Measurements from ENCODE around the gene TMEM150B. TPM values are rescaled to one million over a fixed set of nuclear protein-coding genes. Genes with fewer than 3 reads are reported as not detected.
A peak's percentile ranks its signal among the peaks of the same experiment; 100 is the strongest.

Gene TMEM150B
- total RNA-seq, 1 experiment from 2014 or later, result not detected

GRCh38 chr19:55306712-55307111 is 18.4 kb downstream of the TMEM150B start:
- DNase-seq (ENCODE audit: low read depth), result no peak

- DNase-seq (ENCODE audit: low read depth), result peak; percentile 49
Measured at GRCh38 chr19:55305983-55306562, 19.1 kb downstream of the TMEM150B start.

GRCh38 chr19:55305491-55305890 is 19.6 kb downstream of the TMEM150B start:
- peak; percentile 36 for DNase-seq (ENCODE audit: low read depth)

GRCh38 chr19:55304980-55305379 is 20.2 kb downstream of the TMEM150B start:
- no peak for DNase-seq (ENCODE audit: low read depth)

GRCh38 chr19:55304279-55304978 is 20.7 kb downstream of the TMEM150B start:
- peak; percentile 52 for DNase-seq (ENCODE audit: low read depth)

GRCh38 chr19:55303477-55303876 is 21.7 kb downstream of the TMEM150B start:
- DNase-seq (ENCODE audit: low read depth), result no peak

- no peak for DNase-seq (ENCODE audit: low read depth)
Measured at GRCh38 chr19:55302318-55302703, 22.8 kb downstream of the TMEM150B start.

- peak; percentile 87 for DNase-seq (ENCODE audit: low read depth)
Measured at GRCh38 chr19:55301459-55302317, 23.5 kb downstream of the TMEM150B start.

GRCh38 chr19:55300886-55301458 is 24.2 kb downstream of the TMEM150B start:
- no peak for DNase-seq (ENCODE audit: low read depth)

GRCh38 chr19:55299991-55300390 is 25.1 kb downstream of the TMEM150B start:
- DNase-seq (ENCODE audit: low read depth), result no peak

- DNase-seq (ENCODE audit: low read depth), result no peak
Measured at GRCh38 chr19:55297267-55297666, 27.9 kb downstream of the TMEM150B start.

- no peak for DNase-seq (ENCODE audit: low read depth)
Measured at GRCh38 chr19:55289117-55289796, 35.9 kb downstream of the TMEM150B start.

- DNase-seq (ENCODE audit: low read depth), result no peak
Measured at GRCh38 chr19:55287361-55288079, 37.6 kb downstream of the TMEM150B start.

- DNase-seq (ENCODE audit: low read depth), result no peak
Measured at GRCh38 chr19:55285229-55285890, 39.8 kb downstream of the TMEM150B start.

GRCh38 chr19:55284405-55285058 is 40.6 kb downstream of the TMEM150B start:
- no peak for DNase-seq (ENCODE audit: low read depth)

- DNase-seq (ENCODE audit: low read depth), result peak; percentile 64
Measured at GRCh38 chr19:55283548-55284377, 41.4 kb downstream of the TMEM150B start, which contains the start of gene BRSK1. Gene BRSK1, plus strand, starts transcription at chr19:55283997. Its CDS starts 446 bp downstream, at chr19:55284443.

GRCh38 chr19:55279770-55280643 is 45.1 kb downstream of the TMEM150B start, which contains the start of gene HSPBP1:
Gene HSPBP1, minus strand, starts transcription at chr19:55280110. Its CDS starts 502 bp downstream, at chr19:55279608.
- peak; percentile 98 for DNase-seq (ENCODE audit: low read depth)

- DNase-seq (ENCODE audit: low read depth), result no peak
Measured at GRCh38 chr19:55279340-55279739, 45.8 kb downstream of the TMEM150B start.

Data from Daoy (cell line).